GM19099 (cell line): ENCODE results near the gene TXNRD1.

Source experiments
- POLR2A ChIP-seq: IDR thresholded peaks from 3 replicates; pipeline ENCODE4 v1.6.1; 2011; ENCODE audit warnings: low read depth; ENCODE audit not compliant: insufficient read length; ENCODE audit errors: extremely low read depth

Gene TXNRD1

DNA sequence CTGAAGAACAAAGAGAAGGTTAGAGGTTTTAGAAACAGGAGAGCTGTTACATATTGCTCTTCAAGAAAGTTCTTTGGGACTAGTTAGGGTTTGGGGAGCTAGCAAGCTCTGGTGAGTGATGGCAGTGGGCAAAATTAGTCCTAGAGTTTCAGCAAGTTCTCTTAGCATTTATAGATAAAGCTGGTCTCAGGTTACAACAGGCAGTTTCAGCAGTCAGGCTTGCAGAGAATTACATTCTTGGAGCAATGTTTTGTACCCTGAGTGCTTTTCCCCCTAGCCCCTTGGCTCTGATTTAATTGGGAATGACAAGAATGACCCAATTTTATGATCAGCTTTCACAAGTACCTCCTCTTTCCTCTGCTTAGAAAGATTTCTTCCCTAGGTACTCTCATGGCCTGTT is 66.5 kb downstream of the TXNRD1 start:
- no peak for TF ChIP-seq POLR2A

DNA sequence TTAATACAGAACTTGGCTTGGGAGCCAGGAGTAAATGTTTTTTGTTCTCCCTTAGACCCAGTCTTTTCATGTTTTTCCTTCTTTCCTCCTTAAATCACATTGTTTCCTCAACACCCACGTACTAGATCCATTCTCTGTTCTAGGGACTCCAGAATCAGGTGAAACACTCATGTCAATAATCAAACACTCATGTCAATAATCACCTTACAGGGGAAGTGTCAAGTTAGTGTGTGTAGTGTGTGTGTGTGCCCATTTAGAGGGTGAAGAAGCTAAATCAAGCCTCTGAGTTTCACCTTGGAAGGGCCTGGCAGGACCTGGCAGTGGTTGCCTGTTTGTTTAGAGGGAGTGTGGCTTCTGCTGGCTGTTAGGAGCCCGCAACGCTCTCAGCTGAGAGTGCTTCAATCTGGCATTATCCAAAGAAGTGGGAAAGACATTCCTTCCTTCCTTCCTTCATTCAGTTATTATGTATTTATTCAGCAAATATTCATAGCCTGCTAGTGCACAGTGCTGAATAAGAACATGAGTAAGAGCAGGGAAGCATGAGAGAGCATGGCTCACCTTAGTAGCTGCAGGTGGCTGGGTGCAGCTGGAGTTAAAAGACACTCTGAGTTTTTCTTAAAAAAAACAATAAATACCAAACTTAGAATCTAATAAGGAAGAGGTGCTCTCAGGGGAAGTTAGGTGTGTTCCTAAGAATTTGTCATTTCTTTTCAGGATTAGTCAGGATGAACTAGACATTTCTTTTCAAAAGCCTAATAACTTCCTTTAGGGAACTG is 70.3 kb downstream of the TXNRD1 start:
- no peak for TF ChIP-seq POLR2A

DNA sequence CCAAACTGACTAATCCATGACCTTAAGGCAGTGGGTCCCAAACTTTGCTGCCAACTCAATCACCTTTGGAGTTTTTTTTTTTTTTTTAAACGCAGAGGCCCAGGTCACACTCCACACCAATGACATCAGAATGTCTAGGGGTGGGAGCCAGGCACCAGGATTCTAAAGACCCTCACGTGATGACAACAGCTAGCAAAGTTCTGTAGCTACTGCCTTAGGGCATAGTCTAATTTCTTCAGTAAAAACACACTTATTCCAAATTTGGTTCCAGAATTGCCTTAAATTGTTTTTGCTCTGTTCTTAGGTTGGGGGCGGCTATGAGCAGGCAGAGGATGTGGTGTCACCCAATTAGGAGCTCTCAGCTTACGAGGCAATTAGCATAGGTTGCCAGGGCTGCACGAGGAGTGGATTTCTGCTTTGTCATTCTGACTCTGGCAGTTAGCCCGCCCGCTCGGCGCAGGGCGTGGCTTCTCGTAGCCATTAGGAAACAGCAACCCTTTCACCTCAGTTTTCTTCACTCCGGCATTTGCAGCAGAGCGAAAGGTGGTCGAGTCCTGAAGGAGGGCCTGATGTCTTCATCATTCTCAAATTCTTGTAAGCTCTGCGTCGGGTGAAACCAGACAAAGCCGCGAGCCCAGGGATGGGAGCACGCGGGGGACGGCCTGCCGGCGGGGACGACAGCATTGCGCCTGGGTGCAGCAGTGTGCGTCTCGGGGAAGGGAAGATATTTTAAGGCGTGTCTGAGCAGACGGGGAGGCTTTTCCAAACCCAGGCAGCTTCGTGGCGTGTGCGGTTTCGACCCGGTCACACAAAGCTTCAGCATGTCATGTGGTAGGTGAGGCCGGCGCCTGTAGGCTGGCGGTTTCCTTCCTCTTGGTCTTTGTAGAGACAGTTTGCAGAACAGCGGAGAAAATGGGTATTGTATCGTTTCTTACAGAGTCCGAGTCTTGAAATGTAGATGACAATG is 71.2 kb downstream of the TXNRD1 start:
- peak; percentile 85 for TF ChIP-seq POLR2A

DNA sequence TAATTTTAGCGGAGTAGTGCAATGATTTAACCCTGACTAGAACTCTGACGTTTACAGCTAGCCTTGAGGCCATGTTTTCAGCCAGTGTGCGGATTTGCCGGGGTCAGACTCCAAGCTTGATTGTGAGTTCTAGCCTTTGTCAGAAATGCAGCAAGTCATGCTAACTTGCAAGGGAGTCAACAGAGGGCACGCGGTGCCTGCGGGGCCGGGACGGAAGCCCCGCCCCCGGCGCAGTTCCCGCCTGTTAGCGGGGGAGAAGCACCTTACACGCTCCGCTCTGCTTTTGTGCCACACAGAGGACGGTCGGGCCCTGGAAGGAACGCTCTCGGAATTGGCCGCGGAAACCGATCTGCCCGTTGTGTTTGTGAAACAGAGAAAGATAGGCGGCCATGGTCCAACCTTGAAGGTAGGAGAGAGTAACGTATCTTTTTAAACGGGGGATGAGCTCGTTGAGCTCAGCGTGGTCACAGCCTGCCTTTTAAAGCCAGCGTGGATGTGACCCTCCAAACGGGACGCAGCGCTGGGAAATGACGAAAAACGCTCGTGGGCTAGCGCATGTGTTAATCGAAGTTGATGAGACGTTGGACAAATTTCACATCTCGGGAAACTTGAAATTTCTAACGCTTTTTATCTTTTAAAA is 73.2 kb downstream of the TXNRD1 start:
- TF ChIP-seq POLR2A = peak; percentile 76

DNA sequence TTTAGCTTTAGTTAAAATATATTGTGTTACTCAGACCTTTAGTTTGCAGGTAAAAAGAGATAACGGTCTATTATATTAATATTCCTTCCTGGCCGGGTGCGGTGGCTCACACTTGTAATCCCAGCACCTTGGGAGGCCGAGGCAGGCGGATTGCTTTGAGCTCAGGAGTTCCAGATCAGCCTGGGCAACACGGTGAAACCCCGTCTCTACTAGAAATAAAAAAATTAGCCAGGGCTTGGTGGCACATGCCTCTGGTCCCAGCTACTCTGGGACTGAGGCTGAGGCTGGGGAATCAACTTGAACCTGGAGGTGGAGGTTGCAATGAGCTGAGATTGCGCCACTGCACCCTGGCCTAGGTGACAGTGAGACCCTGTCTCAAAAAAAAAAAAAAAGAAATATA is 74.7 kb downstream of the TXNRD1 start:
- TF ChIP-seq POLR2A = no peak

DNA sequence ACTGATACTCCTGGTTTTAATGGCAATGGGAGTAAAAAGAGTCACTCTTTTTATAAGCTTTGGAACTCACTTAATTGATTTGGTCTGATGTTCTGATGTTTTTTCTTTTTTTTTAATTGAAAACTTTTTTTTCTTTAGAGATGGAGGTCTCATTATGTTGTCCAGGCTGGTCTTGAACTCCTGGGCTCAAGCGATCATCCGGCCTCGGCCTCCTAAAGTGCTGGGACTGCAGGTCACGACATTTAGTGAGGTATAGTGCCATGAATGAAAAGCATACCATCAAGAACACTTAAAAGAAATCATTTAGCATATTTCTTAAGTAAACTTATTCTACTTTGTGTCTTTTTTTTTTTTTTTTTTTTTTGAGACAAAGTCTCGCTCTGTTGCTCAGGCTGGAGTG is 75.3 kb downstream of the TXNRD1 start:
- no peak for TF ChIP-seq POLR2A

DNA sequence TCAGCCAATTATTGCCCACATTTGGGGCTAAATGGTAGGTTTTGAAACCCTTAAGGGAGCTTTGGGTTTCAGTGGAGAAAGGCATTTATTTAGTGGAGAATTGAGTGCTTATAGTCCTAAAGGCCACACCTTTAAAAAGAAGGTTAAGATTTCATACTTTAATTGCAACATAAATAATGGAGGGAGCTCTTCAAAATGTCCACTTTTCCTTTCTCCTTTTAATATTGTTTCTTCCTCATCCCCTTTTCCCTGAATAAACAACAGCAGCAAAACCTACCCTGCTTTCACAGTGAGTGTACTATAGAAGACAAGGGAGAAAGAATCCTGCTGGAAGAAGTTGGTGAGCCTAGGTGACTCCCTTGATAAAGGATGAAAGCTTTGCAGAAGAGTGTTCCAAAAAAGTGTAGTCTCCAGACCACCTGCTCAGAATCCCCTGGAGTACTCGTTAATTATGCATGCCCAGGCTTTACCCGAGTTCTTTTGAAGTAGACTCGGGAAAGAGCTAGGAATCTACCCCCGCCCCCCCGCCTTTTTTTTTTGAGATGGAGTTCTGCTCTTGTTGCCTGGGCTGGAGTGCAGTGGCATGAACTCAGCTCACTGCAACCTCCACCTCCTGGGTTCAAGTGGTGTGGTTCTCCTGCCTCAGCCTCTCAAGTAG is 76.4 kb downstream of the TXNRD1 start:
- TF ChIP-seq POLR2A = no peak

DNA sequence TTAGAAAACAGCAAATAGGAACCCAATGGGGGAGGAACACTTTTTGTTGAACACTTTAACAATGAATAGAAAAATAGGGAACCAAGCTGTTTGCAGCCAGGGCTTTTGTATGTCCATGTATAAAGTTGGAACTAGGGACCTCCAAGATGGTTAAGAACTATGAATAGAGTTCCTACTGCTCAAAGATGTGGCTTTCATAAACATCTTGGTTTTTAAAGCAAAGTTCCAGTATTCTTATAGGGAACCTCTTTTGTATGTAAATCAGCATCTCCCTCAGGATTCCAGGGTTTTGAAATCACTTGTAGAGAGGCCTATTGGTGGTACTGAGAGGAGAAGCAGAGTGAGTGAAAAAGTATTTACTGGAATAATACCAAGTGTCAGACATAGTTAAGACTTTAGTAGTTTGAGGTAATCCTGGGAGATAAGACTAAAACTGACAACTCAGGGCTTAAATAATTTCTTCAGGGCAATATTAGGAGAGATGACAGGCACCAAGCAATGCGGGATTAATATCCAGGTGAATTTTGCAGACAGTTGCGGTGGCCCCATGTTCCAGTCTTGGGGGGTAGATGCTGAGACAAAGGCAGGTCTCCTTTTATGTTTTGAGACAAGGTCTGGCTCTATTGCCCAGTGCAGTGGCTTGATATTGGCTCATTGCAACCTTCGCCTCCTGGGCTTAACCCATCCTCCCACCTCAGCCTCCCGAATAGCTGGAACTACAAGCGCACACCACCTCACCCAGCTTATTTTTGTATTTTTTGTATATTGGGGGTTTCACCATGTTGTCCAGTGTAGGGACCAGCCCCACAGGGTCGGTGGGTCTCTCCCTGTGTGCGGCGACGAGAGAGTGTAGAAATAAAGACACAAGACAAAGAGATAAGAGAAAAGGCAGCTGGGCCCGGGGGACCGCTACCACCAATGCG is 77.6 kb downstream of the TXNRD1 start:
- no peak for TF ChIP-seq POLR2A

DNA sequence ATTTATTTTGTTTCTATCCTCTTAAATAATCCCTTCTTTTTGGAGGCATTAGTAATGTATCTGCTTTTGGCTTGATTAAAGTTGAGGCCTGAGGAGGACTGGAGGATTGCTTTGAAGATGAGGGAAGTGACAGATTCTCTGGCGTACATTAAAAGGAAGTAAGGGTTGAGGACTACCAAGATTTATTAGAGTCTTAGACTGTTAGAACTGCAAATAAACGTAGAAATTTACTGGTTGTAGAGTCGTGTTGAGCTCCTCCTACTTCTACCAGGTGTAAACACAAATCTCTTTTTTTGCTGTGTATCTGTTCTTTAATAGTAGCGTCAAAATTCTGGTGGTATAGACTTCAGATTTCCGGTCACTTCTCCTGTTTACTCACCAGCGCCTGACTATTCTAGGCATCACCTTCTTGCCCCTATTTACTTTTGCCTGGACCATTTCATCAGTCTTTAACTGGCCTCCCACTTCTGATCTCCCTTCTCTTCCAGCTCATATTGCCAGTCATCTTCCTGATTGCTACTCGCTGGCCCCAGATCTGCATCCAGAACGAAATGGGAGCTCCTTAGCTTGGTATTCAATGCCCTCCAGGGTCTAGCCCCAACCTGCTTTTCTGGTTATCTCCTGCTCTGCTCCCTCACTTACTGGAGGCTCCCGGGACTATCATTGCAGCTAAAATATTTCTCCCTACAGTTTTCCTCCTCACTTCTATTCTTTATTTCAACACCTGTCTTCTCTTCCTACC is 79.5 kb downstream of the TXNRD1 start:
- TF ChIP-seq POLR2A = no peak

DNA sequence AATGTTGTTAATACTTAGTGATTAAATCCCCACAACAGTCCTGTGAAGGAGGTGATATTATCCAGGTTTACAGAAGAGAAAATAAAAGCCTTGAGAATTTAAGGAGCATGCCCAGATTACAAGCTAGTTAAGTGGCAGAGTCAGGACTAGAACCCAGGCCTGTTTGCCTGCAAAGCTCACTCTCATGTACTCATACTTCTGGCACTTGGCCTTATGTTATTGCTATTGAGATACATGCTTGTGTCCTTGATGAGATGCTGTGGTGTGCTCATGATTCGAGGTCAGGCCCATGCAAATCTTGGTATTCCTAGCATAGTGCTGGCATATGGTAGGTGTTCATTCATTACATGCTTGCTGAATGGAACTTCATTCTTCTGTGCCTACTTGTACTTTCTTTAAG is 80.4 kb downstream of the TXNRD1 start:
- no peak for TF ChIP-seq POLR2A

DNA sequence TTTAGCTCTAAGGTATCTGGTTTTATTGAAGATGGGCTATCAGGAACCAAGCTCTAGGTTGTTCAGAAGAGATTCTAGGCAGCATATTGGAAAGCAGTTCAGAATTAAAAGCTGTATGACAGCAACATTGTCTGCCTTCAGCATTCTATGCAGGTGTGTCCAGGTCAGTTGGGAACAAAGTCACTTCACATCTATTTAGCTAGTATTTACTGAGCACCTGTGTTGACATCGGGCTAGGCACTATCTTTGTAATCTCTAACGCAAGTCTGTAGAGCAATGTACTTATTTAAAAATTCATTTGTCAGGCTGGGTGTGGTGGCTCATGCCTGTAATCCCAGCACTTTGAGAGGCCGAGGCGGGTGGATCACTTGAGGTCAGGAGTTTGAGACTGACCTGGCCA is 81.1 kb downstream of the TXNRD1 start:
- TF ChIP-seq POLR2A = no peak

DNA sequence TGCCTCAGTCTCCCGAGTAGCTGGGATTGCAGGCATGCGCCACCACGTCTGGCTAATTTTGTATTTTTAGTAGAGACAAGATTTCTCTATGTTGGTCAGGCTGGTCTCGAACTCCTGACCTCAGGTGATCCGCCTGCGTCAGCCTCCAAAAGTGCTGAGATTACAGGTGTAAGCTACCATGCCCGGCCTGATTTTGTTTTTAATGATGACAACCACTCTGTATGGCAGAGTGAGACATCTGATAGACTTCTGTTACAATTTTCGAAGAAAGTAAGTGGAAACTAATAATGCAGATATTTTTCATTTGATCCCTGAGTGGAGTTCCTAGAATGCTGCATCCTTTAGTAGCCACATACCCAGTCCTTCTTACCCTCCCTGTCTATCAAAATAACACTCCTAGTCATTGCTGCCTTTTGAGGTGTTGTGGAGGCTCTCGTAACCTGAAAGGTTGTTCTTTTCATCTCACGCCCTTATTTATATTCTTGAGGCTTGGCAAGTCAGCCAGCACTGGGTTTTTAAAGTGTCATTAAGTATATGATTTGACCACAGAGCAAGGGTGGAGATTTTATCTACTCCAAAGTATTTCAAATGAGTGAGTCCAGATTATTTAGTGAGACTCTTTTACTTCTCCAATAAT is 82.0 kb downstream of the TXNRD1 start:
- no peak for TF ChIP-seq POLR2A
